ENCODE measurements around the gene GCH1.

The GCH1 gene

GRCh38 chr14:54845641-54846040 is 57.0 kb downstream of the GCH1 start:
- POLR2A ChIA-PET = no interaction called here
- no peak for DNase-seq (ENCODE audit: extremely low spot score)
- CTCF ChIA-PET = interaction anchor here (1.2 kb wide), 1 partner anchor 16 kb away, joined by 3 read pairs; no protein-coding TSS in a partner anchor
- TF ChIP-seq CTBP1 (IDR thresholded peaks at IDR 0.05; ENCODE audit: borderline replicate concordance) (no peak), FOXA1 (IDR thresholded peaks at IDR 0.05) (no peak), FOXK2 (IDR thresholded peaks at IDR 0.05) (no peak), HDGF (IDR thresholded peaks at IDR 0.05; ENCODE audit: borderline replicate concordance) (no peak), SUZ12 (IDR thresholded peaks at IDR 0.05) (no peak), BHLHE40 (IDR thresholded peaks at IDR 0.05; ENCODE audit: borderline replicate concordance) (no peak), ZNF384 (IDR thresholded peaks at IDR 0.05) (no peak), ARNT (IDR thresholded peaks at IDR 0.05) (no peak), ELF4 (IDR thresholded peaks at IDR 0.05) (no peak), LEF1 (IDR thresholded peaks at IDR 0.05; ENCODE audit: borderline replicate concordance) (no peak), NFRKB (IDR thresholded peaks at IDR 0.05) (no peak)

GRCh38 chr14:54844479-54844878 is 58.1 kb downstream of the GCH1 start:
- TF ChIP-seq HDGF (IDR thresholded peaks at IDR 0.05; ENCODE audit: borderline replicate concordance) (no peak), ARNT (IDR thresholded peaks at IDR 0.05) (no peak), CTBP1 (IDR thresholded peaks at IDR 0.05; ENCODE audit: borderline replicate concordance) (no peak), FOXA1 (IDR thresholded peaks at IDR 0.05) (no peak), TARDBP (IDR thresholded peaks at IDR 0.05) (no peak), ELF4 (IDR thresholded peaks at IDR 0.05) (no peak), LEF1 (IDR thresholded peaks at IDR 0.05; ENCODE audit: borderline replicate concordance) (no peak), SP1 (IDR thresholded peaks at IDR 0.05) (no peak)
- no peak for DNase-seq (ENCODE audit: extremely low spot score)
- CTCF ChIA-PET = no interaction called here
- POLR2A ChIA-PET = no interaction called here

- no peak for DNase-seq (ENCODE audit: extremely low spot score)
- TF ChIP-seq ELF4 (IDR thresholded peaks at IDR 0.05) (no peak), TARDBP (IDR thresholded peaks at IDR 0.05) (no peak), SP1 (IDR thresholded peaks at IDR 0.05) (no peak), L3MBTL2 (conservative IDR thresholded peaks at IDR 0.05) (no peak), FOXM1 (IDR thresholded peaks at IDR 0.05; ENCODE audit: borderline replicate concordance) (no peak), NFRKB (IDR thresholded peaks at IDR 0.05) (no peak), SUZ12 (IDR thresholded peaks at IDR 0.05) (no peak), BHLHE40 (IDR thresholded peaks at IDR 0.05; ENCODE audit: borderline replicate concordance) (no peak), ZNF384 (IDR thresholded peaks at IDR 0.05) (no peak), LEF1 (IDR thresholded peaks at IDR 0.05; ENCODE audit: borderline replicate concordance) (no peak), ARNT (IDR thresholded peaks at IDR 0.05) (no peak), FOXK2 (IDR thresholded peaks at IDR 0.05) (no peak), CTBP1 (IDR thresholded peaks at IDR 0.05; ENCODE audit: borderline replicate concordance) (no peak), FOXA1 (IDR thresholded peaks at IDR 0.05) (no peak)
- POLR2A ChIA-PET = no interaction called here
- CTCF ChIA-PET = no interaction called here
Measured at GRCh38 chr14:54840798-54841197, 61.8 kb downstream of the GCH1 start.

- TF ChIP-seq NFRKB (IDR thresholded peaks at IDR 0.05) (no peak), PKNOX1 (IDR thresholded peaks at IDR 0.05) (no peak), BHLHE40 (IDR thresholded peaks at IDR 0.05; ENCODE audit: borderline replicate concordance) (no peak), SP1 (IDR thresholded peaks at IDR 0.05) (no peak), FOXM1 (IDR thresholded peaks at IDR 0.05; ENCODE audit: borderline replicate concordance) (no peak), SUZ12 (IDR thresholded peaks at IDR 0.05) (no peak), ZNF384 (IDR thresholded peaks at IDR 0.05) (no peak), ARNT (IDR thresholded peaks at IDR 0.05) (no peak), CTBP1 (IDR thresholded peaks at IDR 0.05; ENCODE audit: borderline replicate concordance) (no peak), ELF4 (IDR thresholded peaks at IDR 0.05) (no peak), LEF1 (IDR thresholded peaks at IDR 0.05; ENCODE audit: borderline replicate concordance) (no peak), L3MBTL2 (conservative IDR thresholded peaks at IDR 0.05) (no peak), TARDBP (IDR thresholded peaks at IDR 0.05) (no peak), FOXK2 (IDR thresholded peaks at IDR 0.05) (no peak), HDGF (IDR thresholded peaks at IDR 0.05; ENCODE audit: borderline replicate concordance) (no peak), FOXA1 (IDR thresholded peaks at IDR 0.05) (no peak)
- CTCF ChIA-PET = no interaction called here
- POLR2A ChIA-PET = no interaction called here
- DNase-seq (ENCODE audit: extremely low spot score) = no peak
Measured at GRCh38 chr14:54840336-54840735, 62.3 kb downstream of the GCH1 start.

- no peak for DNase-seq (ENCODE audit: extremely low spot score)
- TF ChIP-seq NFRKB (IDR thresholded peaks at IDR 0.05) (no peak), ELF4 (IDR thresholded peaks at IDR 0.05) (no peak), LEF1 (IDR thresholded peaks at IDR 0.05; ENCODE audit: borderline replicate concordance) (no peak), CTBP1 (IDR thresholded peaks at IDR 0.05; ENCODE audit: borderline replicate concordance) (no peak), TARDBP (IDR thresholded peaks at IDR 0.05) (no peak), FOXA1 (IDR thresholded peaks at IDR 0.05) (no peak), ZNF384 (IDR thresholded peaks at IDR 0.05) (no peak), L3MBTL2 (conservative IDR thresholded peaks at IDR 0.05) (no peak), ARNT (IDR thresholded peaks at IDR 0.05) (no peak), PKNOX1 (IDR thresholded peaks at IDR 0.05) (no peak), SP1 (IDR thresholded peaks at IDR 0.05) (no peak)
- ChIA-PET POLR2A (no interaction called here), CTCF (no interaction called here)
Measured at GRCh38 chr14:54839701-54840119, 62.9 kb downstream of the GCH1 start.

- CTCF ChIA-PET = interaction anchor here (1.2 kb wide), 1 partner anchor 21 kb away, joined by 3 read pairs; no protein-coding TSS in a partner anchor
- POLR2A ChIA-PET = no interaction called here
- TF ChIP-seq FOXM1 (IDR thresholded peaks at IDR 0.05; ENCODE audit: borderline replicate concordance) (no peak), SUZ12 (IDR thresholded peaks at IDR 0.05) (no peak), CTBP1 (IDR thresholded peaks at IDR 0.05; ENCODE audit: borderline replicate concordance) (no peak), ELF4 (IDR thresholded peaks at IDR 0.05) (no peak), NFRKB (IDR thresholded peaks at IDR 0.05) (no peak), TARDBP (IDR thresholded peaks at IDR 0.05) (no peak), FOXK2 (IDR thresholded peaks at IDR 0.05) (no peak), SP1 (IDR thresholded peaks at IDR 0.05) (no peak), L3MBTL2 (conservative IDR thresholded peaks at IDR 0.05) (no peak), BHLHE40 (IDR thresholded peaks at IDR 0.05; ENCODE audit: borderline replicate concordance) (no peak), ZNF384 (IDR thresholded peaks at IDR 0.05) (no peak)
- DNase-seq (ENCODE audit: extremely low spot score) = no peak
Measured at GRCh38 chr14:54838931-54839512, 63.6 kb downstream of the GCH1 start.
